Measurements from ENCODE around the gene ARHGAP20. TPM values are rescaled to one million over a fixed set of nuclear protein-coding genes. Genes with fewer than 3 reads are reported as not detected.

ARHGAP20 gene, protein sequence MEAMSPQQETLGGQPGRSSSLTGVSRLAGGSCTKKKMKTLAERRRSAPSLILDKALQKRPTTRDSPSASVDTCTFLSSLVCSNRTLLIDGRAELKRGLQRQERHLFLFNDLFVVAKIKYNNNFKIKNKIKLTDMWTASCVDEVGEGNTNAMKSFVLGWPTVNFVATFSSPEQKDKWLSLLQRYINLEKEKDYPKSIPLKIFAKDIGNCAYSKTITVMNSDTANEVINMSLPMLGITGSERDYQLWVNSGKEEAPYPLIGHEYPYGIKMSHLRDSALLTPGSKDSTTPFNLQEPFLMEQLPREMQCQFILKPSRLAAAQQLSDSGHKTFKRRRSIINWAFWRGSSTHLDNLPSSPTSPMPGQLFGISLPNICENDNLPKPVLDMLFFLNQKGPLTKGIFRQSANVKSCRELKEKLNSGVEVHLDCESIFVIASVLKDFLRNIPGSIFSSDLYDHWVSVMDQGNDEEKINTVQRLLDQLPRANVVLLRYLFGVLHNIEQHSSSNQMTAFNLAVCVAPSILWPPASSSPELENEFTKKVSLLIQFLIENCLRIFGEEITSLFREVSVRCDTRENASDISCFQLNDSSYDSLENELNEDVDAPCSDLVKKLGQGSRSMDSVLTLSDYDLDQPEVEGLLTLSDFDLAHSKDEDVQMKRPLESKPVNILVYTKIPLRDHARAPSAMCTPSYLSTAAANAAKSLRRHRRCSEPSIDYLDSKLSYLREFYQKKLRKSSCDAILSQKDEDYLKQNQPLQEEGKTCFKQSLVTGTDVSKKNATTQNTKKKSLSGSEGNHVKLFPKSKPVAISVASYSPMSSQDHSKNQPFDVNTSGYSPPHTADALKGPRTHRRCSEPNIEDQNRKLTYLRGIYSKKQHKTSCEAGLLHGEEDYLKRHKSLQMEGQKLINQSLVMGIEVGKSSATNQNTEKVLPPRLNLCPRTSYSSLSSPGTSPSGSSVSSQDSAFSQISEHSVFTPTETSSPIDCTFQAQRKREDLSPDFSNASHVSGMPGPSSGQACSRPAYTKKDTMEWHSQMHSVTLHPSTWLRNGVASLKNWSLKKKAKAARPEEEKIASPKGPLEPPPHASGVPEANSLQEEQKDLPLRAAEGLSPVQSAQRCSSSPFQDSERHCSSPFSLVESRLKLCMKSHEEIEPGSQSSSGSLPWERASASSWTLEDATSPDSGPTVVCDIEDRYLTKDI
- 10 to 100 TPM in 1 of 2 donors, 1 to 10 TPM in 1; 3.7 to 26.8 TPM for total RNA-seq

DNA sequence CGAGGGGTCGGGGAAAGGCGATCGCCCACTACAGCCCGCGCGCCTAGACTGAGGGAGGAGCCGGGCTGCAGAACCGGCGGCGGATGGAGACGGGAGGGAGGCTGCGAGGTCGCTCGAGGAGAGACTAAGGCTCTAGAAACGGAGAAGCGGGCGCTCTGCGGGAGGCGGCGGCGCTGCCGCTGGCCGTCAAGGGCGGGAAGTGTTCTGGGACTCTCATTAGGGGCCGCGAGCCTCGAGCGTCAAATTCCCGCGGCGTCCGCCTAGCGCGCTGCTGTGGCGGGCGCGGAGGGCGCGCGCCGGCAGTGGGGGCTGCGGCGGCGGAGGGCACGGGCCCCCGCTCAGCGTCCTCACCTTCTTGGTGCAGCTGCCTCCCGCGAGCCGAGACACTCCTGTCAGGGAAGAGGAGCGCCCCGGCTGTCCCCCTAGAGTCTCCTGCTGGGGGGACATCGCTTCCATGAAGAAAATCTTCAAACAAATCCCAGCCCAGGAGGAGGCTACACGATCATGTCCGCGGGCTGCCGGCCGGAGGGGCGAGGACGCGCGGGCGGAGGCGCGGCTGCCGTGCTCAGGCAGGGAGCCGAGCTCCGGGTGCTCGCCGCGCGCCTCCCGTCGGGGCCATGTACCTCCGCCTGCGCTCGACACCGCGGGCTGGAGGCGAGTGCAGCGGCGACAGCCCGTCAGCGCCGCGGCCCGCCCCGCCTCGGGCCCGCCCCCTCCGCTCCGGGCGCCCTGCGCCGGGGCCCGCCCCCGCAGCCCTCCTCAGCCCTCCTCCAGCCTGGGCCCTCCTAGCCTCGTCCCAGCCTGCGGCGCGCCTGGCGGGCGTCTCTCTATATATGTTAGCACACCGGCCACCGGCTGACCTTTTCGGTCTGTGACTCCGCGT, at the start of gene ARHGAP20:
Gene ARHGAP20 (minus strand): TSS at position 662 of the 883 bp plus-strand sequence. CDS start 206 bp downstream, at position 456.
- intact Hi-C loops (cut with DNase I), result loop anchor here (2.0 to 10.0 kb wide), 3 partner anchors 210 to 713 kb away; no protein-coding TSS in a partner anchor
- Histone ChIP-seq H3K4me1 (replicated peaks) (no peaks in the 10 kb centered on the region), H3K4me3 (peak within 1 kb of the TSS; percentile 49 to 55), H3K27ac (peak within 1 kb of the TSS; percentile 54 to 72), H3K9me3 (no peaks in the 10 kb centered on the region), H3K27me3 (replicated peaks; ENCODE audit: insufficient read depth) (no peaks in the 10 kb centered on the region), H3K36me3 (no peaks in the 10 kb centered on the region)
- DNase-seq (ENCODE audit: low spot score), result peak; percentile 42
- TF ChIP-seq POLR2A (IDR thresholded peaks at IDR 0.05), result peak; percentile 31
- no peak for TF ChIP-seq POLR2AphosphoS5 (IDR thresholded peaks at IDR 0.05)
- WGBS, result 1% methylated on average over 80 of the region's 109 CpGs

DNA sequence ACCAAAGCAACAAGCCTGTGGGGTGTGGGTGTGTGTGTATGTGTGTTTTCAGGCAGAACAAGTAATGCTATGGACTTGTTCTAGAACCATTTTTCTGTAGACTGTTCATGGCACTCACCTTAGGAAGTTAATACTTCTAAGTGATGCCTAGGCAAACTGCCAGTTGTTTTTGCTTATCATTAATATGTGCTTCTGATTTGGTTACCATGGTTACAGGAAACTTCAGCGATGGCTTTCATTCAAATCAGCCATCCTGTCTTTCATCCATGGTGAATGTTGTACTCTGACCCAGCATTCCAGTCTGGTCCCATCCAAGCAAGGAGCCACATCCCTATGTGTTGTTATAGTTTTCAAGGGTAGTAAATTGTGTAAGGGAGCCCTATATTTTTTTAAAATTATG, 49.8 kb upstream of the ARHGAP20 start:
- Histone ChIP-seq H3K9me3 (no peaks in the 10 kb centered on the region), H3K27me3 (replicated peaks; ENCODE audit: insufficient read depth) (no peaks in the 10 kb centered on the region), H3K27ac (no peak overlapping the region), H3K36me3 (no peaks in the 10 kb centered on the region), H3K4me3 (no peak overlapping the region), H3K4me1 (replicated peaks) (no peaks in the 10 kb centered on the region)
- TF ChIP-seq POLR2A (IDR thresholded peaks at IDR 0.05), result no peak
- TF ChIP-seq POLR2AphosphoS5 (IDR thresholded peaks at IDR 0.05), result no peak
- TF ChIP-seq, protein P1, sequence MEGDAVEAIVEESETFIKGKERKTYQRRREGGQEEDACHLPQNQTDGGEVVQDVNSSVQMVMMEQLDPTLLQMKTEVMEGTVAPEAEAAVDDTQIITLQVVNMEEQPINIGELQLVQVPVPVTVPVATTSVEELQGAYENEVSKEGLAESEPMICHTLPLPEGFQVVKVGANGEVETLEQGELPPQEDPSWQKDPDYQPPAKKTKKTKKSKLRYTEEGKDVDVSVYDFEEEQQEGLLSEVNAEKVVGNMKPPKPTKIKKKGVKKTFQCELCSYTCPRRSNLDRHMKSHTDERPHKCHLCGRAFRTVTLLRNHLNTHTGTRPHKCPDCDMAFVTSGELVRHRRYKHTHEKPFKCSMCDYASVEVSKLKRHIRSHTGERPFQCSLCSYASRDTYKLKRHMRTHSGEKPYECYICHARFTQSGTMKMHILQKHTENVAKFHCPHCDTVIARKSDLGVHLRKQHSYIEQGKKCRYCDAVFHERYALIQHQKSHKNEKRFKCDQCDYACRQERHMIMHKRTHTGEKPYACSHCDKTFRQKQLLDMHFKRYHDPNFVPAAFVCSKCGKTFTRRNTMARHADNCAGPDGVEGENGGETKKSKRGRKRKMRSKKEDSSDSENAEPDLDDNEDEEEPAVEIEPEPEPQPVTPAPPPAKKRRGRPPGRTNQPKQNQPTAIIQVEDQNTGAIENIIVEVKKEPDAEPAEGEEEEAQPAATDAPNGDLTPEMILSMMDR (IDR thresholded peaks at IDR 0.05), result no peak
- intact Hi-C loops (cut with DNase I), result no loop called here
- DNase-seq (ENCODE audit: low spot score), result no peak
- 80% methylated on average over 1 of the region's 1 CpG for WGBS

DNA sequence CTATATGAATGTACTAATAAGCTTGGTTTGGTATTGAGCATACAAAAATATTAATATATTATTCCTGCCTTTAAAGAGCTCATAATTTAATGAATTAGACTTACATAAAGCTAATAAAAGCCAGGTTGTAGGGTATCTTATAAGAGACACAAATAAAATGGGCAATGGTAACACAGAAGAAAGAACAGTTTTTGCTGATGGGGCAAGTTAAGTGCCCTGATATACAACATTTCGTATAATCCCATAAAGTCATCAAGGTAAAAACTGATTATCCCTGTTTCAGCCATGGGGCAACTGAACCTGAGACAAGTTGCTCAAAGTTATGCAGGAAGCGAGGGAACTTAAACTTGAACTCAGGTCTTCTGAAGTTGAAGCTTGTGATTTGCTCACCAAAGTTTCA, 48.9 kb upstream of the ARHGAP20 start:
- TF ChIP-seq POLR2AphosphoS5 (IDR thresholded peaks at IDR 0.05) (no peak), POLR2A (IDR thresholded peaks at IDR 0.05) (no peak)
- TF ChIP-seq, protein P1 (IDR thresholded peaks at IDR 0.05), result no peak
- Histone ChIP-seq H3K27me3 (replicated peaks; ENCODE audit: insufficient read depth) (no peaks in the 10 kb centered on the region), H3K9me3 (no peaks in the 10 kb centered on the region), H3K27ac (no peak overlapping the region), H3K4me3 (no peak overlapping the region), H3K4me1 (replicated peaks) (no peaks in the 10 kb centered on the region), H3K36me3 (no peaks in the 10 kb centered on the region)
- 97% methylated on average over 2 of the region's 2 CpGs for WGBS
- DNase-seq (ENCODE audit: low spot score), result no peak
- intact Hi-C loops (cut with DNase I), result no loop called here

DNA sequence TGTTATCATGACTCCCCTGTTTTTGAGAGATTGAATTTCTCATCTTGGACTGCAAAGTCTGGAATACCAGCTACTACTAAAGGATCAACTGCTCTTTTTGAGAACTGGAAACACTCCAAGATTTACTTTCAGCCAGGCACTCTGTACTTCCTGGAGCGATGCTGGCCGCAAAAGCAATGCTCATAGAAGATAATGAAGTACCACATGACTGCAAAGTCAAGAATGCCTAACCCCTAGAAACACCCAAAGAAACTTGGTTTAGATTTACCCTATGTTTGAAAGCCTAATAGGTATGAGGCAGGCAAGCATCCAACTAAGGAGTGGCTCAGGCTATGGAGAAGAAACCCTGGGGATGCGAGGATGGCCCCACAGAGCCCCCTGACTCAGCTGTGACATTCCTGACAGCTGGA, 47.7 kb upstream of the ARHGAP20 start:
- intact Hi-C loops (cut with DNase I), result no loop called here
- H3K27ac ChIP-seq, result no peak overlapping the region
- 9% methylated on average over 3 of the region's 3 CpGs for WGBS

More for the DNA sequence above, 47.7 kb upstream of the ARHGAP20 start:
- DNase-seq (ENCODE audit: low spot score), result no peak
- H3K27me3 ChIP-seq (replicated peaks; ENCODE audit: insufficient read depth), result no peaks in the 10 kb centered on the region
- no peaks in the 10 kb centered on the region for H3K9me3 ChIP-seq
- H3K4me3 ChIP-seq, result no peak overlapping the region
- H3K36me3 ChIP-seq, result no peaks in the 10 kb centered on the region
- TF ChIP-seq, protein P1 (IDR thresholded peaks at IDR 0.05), result no peak
- TF ChIP-seq POLR2A (IDR thresholded peaks at IDR 0.05) (no peak), POLR2AphosphoS5 (IDR thresholded peaks at IDR 0.05) (peak; percentile 51)
- H3K4me1 ChIP-seq (replicated peaks), result no peaks in the 10 kb centered on the region

Data from prostate gland (tissue), 2 donors.